Body of pancreas (tissue), 4 donors: ENCODE results near the gene LSG1. TPM values are rescaled to one million over a fixed set of nuclear protein-coding genes. Genes with fewer than 3 reads are reported as not detected.

Source experiments
- ATAC-seq: fragments of 150-250 bp; one replicate; pipeline ENCODE4 v1.9.1; 2016
- DNase-seq, 4 donors: peaks; one replicate each; pipeline ENCODE4 v3.0.0-alpha.2; 2019
- H3K27ac ChIP-seq, 4 donors: fragments of 200-600 bp; sonication (generic); 1 replicate in 3 of 4; 2 replicates in 1 of 4; pipeline versions ENCODE4 v1.5.1 to v1.6.1; 2016 to 2019; ENCODE audit warnings: mild to moderate bottlenecking in 1 of 4, mixed read lengths in 1 of 4, moderate library complexity in 1 of 4
- H3K27me3 ChIP-seq, 2 donors: fragments of 200-600 bp; sonication (generic); one replicate each; pipeline ENCODE4 v1.6.0; 2016; ENCODE audit warnings: mild to moderate bottlenecking in 1 of 2
- H3K36me3 ChIP-seq, 2 donors: fragments of 200-600 bp; sonication (generic); replicated peaks in 1 of 2; 2 replicates each; pipeline ENCODE4 v1.5.1; 2016; ENCODE audit warnings: low read depth in 2 of 2; ENCODE audit not compliant: insufficient read depth in 1 of 2
- H3K4me1 ChIP-seq: fragments of 200-600 bp; sonication (generic); one replicate; pipeline ENCODE4 v1.6.0; 2016
- H3K4me3 ChIP-seq, 2 donors: fragments of 200-600 bp; sonication (generic); 1 replicate in 1 of 2; 2 replicates in 1 of 2; pipeline ENCODE4 v1.5.1; 2016 to 2019
- H3K9me3 ChIP-seq, 3 donors: fragments of 200-600 bp; sonication (generic); 1 replicate in 2 of 3; 2 replicates in 1 of 3; pipeline ENCODE4 v1.5.1; 2016
- CTCF ChIP-seq, 7 experiments: fragments of 450-650 bp in 4 of 7; fragments of 200-600 bp in 3 of 7; sonication (generic) in 3 of 7; IDR thresholded peaks; one replicate each; pipeline ENCODE4 v1.5.1; 2016 to 2019; ENCODE audit warnings: antibody characterized with exemption in 7 of 7
- POLR2A ChIP-seq, 3 donors: fragments of 450-650 bp; IDR thresholded peaks; one replicate each; pipeline ENCODE4 v1.6.1; 2016; ENCODE audit warnings: antibody characterized with exemption in 3 of 3, mild to moderate bottlenecking in 2 of 3
- WGBS, 2 donors: methylation state at CpG; one replicate each; pipeline ENCODE4 v1.1.5; 2017; 5-methylcytosine and 5-hydroxymethylcytosine counted together
- intact Hi-C: fragments of 100-400 bp; cut with DNase I; formaldehyde crosslinking; loops from one replicate; pipeline ENCODE4 v1.15.1; 2023
- total RNA-seq, 2 donors: library from RNA; depleted of rRNA; stranded (reverse); fragments of >200 nt; gene quantifications; one replicate each; pipeline ENCODE4 v1.1.0, GENCODE V29; 2016

The LSG1 gene
- total RNA-seq, 2 donors from 2014 or later: 30.1 to 36.9 TPM

- Histone ChIP-seq H3K4me3 (no peak overlapping the region), H3K9me3 (no peaks in the 10 kb centered on the region), H3K36me3 (no peaks in the 10 kb centered on the region), H3K4me1 (peaks cover 13% of the 10 kb centered on the region), H3K27me3 (no peaks in the 10 kb centered on the region), H3K27ac (no peak overlapping the region)
- TF ChIP-seq CTCF (IDR thresholded peaks at IDR 0.05): no peak
- no peak for TF ChIP-seq POLR2A (IDR thresholded peaks at IDR 0.05)
- intact Hi-C loops: no loop called here
- no peak for DNase-seq
- no peak for ATAC-seq
- 44 to 60% methylated on average over 9 to 12 of the region's 12 CpGs for WGBS, 2 donors
These were observed 3.2 kb upstream of the LSG1 start for GRCh38 chr3:194675081-194675640.

- intact Hi-C loops: no loop called here
- Histone ChIP-seq H3K27ac (no peak overlapping the region), H3K4me3 (no peak overlapping the region), H3K27me3 (no peaks in the 10 kb centered on the region), H3K36me3 (peaks cover 0 to 4% of the 10 kb centered on the region in 2 donors), H3K4me1 (peaks cover 14% of the 10 kb centered on the region), H3K9me3 (no peaks in the 10 kb centered on the region)
- TF ChIP-seq CTCF (IDR thresholded peaks at IDR 0.05) (no peak), POLR2A (IDR thresholded peaks at IDR 0.05) (no peak)
- DNase-seq (no peak), ATAC-seq (no peak)
- 66 to 72% methylated on average over 3 of the region's 3 CpGs for WGBS, 2 donors
These were observed 1.8 kb upstream of the LSG1 start for GRCh38 chr3:194673761-194674160.

GRCh38 chr3:194672876-194673275 is 885 bp upstream of the LSG1 start:
- H3K27ac ChIP-seq: peak overlapping the region in 3 of 4 donors; percentile 80 to 92 (median 88)
- ATAC-seq (no peak), DNase-seq (no peak)
- WGBS, 2 donors: 23 to 53% methylated on average over 5 of the region's 5 CpGs
- intact Hi-C loops: no loop called here
- peaks cover 0 to 7% of the 10 kb centered on the region in 2 donors for H3K36me3 ChIP-seq
- no peaks in the 10 kb centered on the region for H3K9me3 ChIP-seq
- H3K4me1 ChIP-seq: peaks cover 14% of the 10 kb centered on the region
- TF ChIP-seq CTCF (IDR thresholded peaks at IDR 0.05) (no peak), POLR2A (IDR thresholded peaks at IDR 0.05) (no peak)
- no peaks in the 10 kb centered on the region for H3K27me3 ChIP-seq
- peak overlapping the region in 1 of 2 donors; percentile 59 for H3K4me3 ChIP-seq

- DNase-seq (no peak), ATAC-seq (no peak)
These were observed 486 bp downstream of the LSG1 start for GRCh38 chr3:194671511-194671899.

More at GRCh38 chr3:194671511-194671899, 486 bp downstream of the LSG1 start:
- Histone ChIP-seq H3K36me3 (peaks cover 0 to 7% of the 10 kb centered on the region in 2 donors), H3K9me3 (no peaks in the 10 kb centered on the region), H3K27ac (peak overlapping the region; percentile 75 to 92 (median 84)), H3K4me3 (peak overlapping the region; percentile 59 to 61), H3K27me3 (no peaks in the 10 kb centered on the region), H3K4me1 (peaks cover 14% of the 10 kb centered on the region)
- intact Hi-C loops: no loop called here
- TF ChIP-seq CTCF (IDR thresholded peaks at IDR 0.05): peak in 6 of 7 experiments; percentile 14 to 56 (median 41)
- TF ChIP-seq POLR2A (IDR thresholded peaks at IDR 0.05): no peak
- 0% methylated on average over 5 of the region's 5 CpGs for WGBS, 2 donors
